ENCODE results near the gene DHX15. TPM values are rescaled to one million over a fixed set of nuclear protein-coding genes. Genes with fewer than 3 reads are reported as not detected.

Gene DHX15
- 76.1 and 119 TPM in 2 replicates for total RNA-seq

DNA sequence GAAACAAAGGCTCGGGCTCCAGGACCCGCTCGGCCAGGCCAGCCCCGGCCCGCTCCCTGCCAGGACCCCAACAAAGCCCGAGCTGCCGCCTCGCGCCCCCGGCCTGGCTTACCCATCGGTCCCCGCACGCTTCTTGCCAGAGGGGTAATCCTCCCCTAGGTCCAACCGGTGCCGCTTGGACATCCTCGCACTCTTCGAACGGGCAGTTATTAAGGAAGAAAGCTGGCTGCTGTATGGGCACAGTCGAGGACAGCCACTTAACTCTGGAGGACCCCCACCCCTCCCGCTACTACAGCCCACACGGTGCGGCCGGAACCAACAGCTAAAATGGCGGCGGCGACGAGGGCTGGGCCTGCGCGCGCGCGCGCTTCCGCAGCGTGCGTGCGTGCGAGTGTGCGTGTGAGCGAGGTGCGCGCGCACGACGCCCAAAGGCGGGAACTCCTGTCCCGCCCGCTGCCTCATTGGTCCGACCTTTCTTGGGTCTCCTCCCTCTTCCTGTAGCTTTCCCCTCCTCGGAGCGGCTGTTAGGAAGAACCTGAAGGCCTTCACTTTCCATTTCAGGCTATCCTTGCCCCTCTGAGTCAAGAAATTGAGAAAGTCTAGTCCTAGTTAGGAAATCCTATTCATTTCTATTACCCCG, at the start of gene DHX15:
DHX15 (minus strand) TSS at position 344 of the 640 bp plus-strand sequence; CDS start at position 183, 161 bp downstream.

Other genes with a start within 250 kb of the DHX15 start
- gene SOD3, start 211.0 kb upstream of the DHX15 start, total RNA-seq: 2.7 and 4.2 TPM in 2 replicates